IPS-NIHi11 (cell line): ENCODE measurements around the gene CBLN4.

Experiments used
- DNase-seq: peaks from one replicate; pipeline ENCODE4 v3.0.0; 2012; ENCODE audit warnings: mixed read lengths, low spot score

CBLN4 gene

DNA sequence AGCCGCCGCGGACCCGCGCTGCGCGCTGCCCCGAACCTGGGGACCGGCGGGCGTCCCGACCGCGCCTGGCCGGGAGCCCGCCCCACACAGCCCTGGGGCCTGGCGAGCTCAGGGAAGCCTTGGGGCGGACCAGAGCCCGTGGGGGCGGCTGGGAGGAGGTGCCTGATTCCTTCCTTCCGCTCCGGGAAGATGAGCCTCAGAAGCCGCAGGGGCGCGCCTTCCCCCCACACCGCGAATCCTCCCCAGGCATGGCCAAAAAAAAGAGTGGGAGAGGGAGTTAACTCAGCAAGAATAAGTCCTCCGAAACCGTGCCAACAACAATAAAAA lies at the start of gene CBLN4:
TSS of gene CBLN4 (minus strand) at position 131 of the 327 bp plus-strand sequence. CDS start 1,348 bp downstream, outside the sequence.
- DNase-seq: peak; percentile 38

DNA sequence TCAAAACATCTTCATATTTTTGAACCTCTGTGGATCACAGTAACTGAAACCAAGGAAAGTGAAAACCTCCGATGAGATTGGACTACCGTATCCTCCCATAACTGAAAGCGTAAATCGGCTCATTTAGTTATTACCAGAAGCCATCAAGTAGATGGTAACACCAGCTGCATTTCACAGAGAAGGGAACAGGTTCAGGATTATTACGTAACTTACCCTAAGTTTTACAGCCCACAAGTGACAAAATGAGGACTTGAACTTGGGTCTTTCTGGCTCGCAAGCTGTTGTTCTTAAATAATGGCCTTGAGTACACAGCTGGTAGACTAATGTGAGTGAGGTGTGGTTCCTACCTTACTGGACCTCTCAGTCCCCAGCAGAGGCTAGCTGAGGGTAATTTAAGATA lies 37.9 kb upstream of the CBLN4 start:
- DNase-seq: no peak

DNA sequence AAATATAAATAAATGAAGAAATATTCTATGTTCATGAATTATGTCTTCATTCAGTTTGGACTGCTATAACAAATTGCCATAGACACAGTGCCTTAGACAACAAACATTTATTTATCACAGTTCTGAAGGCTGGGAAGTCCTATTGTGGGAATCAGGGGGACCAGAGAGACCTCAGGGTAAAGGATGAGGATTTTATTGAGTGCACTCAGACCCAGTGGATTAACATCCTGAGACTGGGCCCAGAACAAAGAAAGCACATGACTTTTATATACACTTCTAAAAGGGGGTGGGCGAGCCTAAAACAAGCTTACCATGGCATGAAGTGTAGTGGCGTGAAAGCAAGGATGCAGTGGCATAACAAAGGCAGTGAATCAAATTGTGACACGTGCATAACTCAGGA lies 26.9 kb upstream of the CBLN4 start:
- no peak for DNase-seq

DNA sequence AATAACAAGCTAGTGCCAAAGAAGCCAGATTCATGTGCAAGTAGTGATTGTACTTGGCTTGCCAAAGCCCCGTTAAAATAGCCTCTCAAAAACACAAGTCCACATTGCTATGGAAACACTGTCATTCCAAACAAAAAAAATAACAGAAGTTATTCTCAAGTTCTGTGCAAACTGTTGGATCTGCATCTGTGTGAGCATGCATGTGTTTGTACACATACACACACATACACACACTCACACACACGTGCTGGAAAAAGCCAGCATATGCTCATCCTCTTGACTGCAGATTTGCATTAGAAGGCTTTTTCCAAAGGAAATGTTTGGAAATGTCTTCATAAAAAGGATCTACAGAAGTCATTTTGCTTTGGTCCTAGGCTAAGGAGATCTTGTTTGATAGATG lies 13.4 kb upstream of the CBLN4 start:
- no peak for DNase-seq

GRCh38 chr20:56018194-56018593 lies 12.9 kb upstream of the CBLN4 start:
- DNase-seq: no peak

GRCh38 chr20:56017560-56017959 lies 12.2 kb upstream of the CBLN4 start:
- DNase-seq: no peak

DNA sequence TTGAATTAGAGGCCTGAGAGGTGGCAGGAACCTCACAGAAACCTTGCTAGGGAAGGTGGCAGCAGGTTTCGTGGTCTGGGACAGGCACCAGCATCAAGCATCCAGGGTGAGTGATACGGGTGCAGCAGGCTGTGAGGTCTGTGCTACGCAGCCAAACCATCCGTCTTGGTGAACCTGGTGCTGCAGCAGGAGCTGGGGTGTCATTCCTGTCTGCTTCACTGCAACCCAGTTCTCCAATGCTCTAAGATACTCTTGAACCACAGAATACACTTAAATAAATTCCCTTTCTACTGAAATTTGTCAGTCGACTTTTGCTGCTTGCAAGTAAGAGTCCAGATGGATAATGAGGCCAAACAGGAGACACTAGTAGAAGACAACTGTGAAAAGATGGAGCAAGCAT lies 9.7 kb upstream of the CBLN4 start:
- DNase-seq: no peak

DNA sequence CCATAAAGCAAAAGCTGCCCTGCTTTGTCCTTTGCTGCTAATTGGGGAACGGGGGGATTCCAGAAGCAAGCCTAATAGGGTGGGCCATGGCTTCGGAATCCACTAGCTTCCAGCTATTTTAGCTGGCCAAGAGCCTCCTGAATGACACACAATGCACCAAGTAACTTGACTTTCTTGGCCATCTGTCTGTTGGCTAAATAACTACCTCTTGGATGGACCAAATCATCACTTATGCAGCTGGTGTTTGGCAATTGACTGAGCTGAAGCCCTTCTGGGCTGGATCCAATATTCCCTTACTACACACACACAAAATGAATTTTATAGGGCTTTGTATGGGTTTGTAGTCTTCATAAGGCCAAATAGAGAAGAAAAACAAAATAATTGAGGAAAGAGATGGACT lies 8.8 kb upstream of the CBLN4 start:
- DNase-seq: no peak

DNA sequence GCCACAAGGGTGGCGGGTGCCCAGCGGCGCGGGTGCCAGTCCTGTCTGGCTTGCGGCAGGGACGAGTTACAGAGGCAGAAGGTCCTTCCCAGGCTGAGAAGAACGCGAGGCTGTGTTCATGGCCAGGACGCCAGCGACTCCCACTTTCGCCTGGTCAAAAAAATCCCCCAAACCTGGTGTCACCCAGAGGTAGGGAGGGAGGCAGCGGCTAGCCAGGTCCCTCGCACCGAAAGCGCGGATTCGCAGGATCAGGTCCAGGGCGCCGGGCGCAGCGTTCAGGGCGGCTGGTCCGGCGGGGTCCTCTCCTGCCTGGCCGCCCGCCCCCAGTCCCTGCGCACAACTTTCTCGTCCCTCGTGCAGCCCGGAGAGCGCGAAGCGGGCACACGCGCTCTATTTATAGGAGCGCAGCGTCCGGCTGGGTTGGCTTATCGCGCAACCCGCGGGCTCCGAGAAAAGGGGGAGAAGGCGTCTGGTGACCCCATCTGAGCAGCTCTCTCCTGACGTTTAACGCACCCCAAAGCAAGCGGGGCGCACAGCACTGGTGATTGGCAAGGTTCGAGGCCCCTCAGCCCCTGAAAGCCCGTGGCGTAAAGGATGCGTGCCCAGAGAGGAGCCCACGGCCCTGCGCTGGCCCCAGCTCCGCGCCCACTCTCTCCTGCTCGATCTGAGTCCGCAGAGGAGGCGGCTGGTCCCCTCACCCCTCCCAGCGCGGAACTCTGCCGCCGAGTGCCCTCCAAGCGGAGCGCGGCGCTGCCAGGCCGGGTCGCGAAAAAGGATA lies 519 bp downstream of the CBLN4 start:
- peak; percentile 16 for DNase-seq

DNA sequence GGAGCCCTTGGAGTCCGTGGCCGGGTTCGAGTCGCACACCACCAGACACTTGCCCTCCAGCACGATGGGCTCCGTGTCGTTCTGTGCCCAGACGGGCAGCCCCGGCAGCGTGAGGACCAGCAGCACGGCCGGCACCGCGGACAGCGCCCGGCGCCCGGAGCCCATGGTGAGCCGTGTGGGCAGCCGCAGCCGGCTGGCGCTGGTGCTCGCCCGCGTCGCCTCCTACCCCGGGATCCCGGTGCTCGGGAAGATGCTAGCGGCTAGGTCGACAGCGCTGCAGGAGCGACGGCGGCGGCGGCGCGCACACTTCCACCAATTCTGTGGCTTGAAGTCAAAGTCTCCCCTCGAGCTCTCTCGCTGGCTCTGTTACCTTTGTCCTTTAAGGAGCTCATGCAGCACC lies 1.3 kb downstream of the CBLN4 start:
- DNase-seq: peak; percentile 70

- DNase-seq: no peak
These were observed 2.2 kb downstream of the CBLN4 start for GRCh38 chr20:56002908-56003800.

- DNase-seq: no peak
These were observed 3.4 kb downstream of the CBLN4 start for GRCh38 chr20:56001890-56002289.

GRCh38 chr20:56001106-56001785 lies 4.1 kb downstream of the CBLN4 start:
- DNase-seq: no peak

- DNase-seq: no peak
These were observed 26.8 kb downstream of the CBLN4 start for GRCh38 chr20:55978550-55978949.

- no peak for DNase-seq
These were observed 27.4 kb downstream of the CBLN4 start for GRCh38 chr20:55977690-55978459.

- no peak for DNase-seq
These were observed 30.7 kb downstream of the CBLN4 start for GRCh38 chr20:55974491-55975202.

- DNase-seq: no peak
These were observed 40.5 kb downstream of the CBLN4 start for GRCh38 chr20:55964790-55965189.

GRCh38 chr20:55961376-55962330 lies 43.7 kb downstream of the CBLN4 start:
- no peak for DNase-seq

DNA sequence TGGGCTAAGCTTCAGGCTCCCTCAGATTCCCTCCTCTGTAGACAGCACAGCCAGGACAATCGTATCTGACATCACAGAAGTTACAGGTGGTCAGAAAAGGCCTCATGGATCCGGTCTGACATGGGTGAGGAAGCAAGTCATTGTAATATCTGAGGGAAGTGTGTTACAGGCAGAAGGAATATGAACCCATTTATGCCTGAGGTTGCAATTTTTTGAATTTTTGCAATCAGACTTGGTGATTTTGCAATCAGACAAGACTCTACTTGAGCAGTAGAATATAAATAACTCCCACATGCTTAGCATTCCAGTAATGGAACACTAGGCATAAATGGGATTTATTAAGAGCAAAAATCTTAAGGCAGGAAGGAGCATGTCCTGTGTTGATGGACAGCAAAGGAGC lies 52.1 kb downstream of the CBLN4 start:
- DNase-seq: no peak

DNA sequence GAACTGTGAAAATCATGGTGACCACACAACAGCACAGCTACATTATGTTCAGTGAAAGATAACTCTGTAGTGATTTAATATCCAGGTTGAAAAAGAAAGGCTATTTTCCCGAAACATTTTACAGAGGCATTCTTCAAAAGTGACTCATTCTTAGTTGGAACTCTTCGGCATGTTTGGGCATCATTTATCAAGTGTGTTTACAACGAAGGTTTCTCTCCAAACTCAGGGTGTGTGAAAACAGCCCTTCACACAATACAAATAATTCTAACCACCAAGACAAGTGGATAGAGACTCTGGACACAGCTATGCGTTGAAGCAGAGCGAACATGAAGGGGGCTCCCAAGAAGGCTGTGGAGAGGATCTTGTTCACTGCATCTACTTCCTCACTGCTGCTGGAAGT lies 57.6 kb downstream of the CBLN4 start:
- DNase-seq: no peak
